DMS114 treated with DMSO at 0.1 percent for 48 hours (cell line): ENCODE data around the gene EMD.
A peak's percentile ranks its signal among the peaks of the same experiment; 100 is the strongest.

ENCODE experiments used
- DNase-seq: peaks from one replicate; lab custom pipeline; 2025; ENCODE audit not compliant: unreplicated experiment; lab: John Stamatoyannopoulos, UW

The EMD gene

DNA sequence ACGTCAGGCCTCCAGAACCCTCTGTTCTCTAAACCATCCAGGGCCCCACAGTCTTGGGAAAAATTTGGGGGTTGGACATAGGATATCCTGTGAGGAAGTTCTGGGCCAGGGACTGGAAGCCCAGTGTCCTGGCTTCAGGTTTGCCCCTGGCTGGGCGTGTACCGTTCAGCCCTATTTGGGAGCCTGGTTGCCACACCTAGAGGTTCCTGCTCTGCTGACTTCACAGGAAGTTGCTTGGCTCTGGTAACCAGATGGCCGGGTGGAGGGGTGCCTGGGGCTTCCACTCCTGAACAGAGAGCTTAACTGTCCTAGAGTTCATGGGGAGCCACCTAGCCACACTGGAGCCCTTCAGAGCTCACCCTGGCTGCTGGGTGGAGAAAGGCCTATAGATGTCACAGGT lies 33.4 kb downstream of the EMD start:
- no peak for DNase-seq

DNA sequence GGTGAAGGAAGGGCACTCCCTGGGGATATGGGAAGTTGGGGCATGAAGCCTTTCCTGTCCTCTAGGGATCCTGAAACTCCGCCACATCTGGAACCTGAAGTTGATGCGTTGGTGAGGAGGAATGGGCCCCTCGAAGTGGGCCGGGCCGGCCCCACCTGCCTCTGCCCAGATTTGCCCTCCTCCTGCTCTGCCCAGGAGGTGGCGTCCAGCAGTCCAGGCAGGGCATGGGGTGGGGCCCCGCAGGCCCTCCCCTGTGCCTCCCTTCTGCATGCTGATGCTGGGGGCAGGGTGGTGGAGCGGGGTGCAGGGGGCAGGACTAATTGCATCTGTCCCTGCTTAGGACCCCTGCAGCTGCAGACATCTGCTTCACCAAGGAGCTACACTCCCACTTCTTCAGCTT lies 34.0 kb downstream of the EMD start:
- DNase-seq = no peak

DNA sequence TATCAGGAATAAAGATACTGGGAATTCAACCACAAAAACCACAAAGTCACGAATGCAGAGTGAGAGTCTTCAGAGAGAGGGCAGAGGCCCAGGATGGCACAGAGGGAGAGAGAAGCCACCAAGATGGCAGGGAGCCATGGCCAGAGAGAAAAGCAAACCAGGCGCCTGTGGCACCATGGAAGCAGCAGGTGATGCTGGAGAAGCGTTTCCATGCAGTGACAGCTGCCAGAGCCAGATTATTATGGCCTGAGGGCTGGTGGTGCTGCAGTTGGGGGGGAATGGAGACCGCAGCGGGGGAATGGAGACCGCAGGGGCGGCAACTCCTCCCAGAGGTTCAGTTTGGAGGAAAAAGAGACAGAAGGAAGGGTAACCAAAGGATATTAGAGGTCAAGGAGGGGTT lies 38.1 kb downstream of the EMD start:
- DNase-seq = no peak

DNA sequence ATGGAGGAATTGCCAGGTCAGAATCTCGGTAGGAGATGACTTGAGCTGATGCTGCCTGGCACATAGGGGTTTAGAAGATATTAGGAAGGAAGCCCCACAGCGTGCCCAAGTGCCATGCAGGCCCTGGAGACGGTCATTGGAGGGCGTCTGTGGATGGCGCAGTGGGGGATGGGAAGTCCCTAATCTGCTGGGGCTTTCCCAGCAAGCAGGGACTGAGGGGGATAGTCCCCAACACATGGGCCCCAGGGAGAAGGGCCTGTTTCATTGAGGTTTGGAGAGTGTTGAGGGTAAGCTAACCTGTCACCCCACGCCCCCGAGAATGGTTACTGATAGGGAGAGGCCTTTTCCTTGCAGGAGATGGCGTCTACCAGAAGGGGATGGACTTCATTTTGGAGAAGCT lies 40.1 kb downstream of the EMD start:
- DNase-seq = no peak

DNA sequence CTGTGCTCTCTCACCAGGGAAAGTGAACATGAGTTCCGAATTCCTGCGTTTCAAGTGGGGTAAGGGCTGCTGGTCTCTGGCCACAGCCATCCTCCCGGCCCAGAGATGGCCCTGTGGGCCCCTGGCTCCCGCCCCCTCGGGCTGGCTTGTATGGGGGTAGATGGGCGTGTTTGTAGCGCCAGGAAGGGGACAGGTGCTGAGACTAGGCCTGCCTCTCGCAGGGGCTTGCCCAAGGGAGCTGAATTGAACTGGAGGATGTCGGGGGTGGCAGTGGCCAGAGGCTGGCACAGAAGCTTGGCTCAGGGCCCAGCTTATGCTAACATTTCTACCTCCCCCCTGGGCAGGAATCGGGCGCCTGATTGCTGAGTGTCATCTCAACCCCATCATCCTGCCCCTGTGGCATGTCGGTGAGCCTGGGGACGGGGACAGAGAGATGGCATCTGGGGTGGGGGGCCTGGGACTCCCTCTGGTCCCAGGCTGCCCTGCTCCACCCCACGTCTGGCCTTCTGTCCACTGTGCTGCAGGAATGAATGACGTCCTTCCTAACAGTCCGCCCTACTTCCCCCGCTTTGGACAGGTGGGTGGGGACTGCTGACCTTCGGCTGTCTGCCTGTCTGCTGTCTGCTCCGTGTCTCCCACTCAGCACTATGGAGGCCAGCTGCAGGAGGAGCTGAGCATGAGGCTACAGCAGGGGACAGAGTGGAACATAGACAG lies 40.8 kb downstream of the EMD start:
- DNase-seq = no peak

DNA sequence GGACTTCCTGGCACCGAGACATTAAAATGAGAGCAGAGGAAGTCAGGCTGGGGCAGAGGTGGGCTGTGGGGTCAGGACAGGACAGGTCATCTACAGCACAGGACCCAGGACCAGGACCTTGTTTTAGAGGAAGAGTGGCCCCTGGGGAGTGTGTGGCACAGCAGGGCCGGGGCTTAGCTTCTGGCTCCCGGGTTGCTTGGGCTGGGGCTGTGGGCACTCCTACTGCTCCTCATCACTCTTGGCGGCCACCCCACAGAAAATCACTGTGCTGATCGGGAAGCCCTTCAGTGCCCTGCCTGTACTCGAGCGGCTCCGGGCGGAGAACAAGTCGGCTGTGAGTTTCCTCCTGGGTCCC lies 41.3 kb downstream of the EMD start:
- no peak for DNase-seq

DNA sequence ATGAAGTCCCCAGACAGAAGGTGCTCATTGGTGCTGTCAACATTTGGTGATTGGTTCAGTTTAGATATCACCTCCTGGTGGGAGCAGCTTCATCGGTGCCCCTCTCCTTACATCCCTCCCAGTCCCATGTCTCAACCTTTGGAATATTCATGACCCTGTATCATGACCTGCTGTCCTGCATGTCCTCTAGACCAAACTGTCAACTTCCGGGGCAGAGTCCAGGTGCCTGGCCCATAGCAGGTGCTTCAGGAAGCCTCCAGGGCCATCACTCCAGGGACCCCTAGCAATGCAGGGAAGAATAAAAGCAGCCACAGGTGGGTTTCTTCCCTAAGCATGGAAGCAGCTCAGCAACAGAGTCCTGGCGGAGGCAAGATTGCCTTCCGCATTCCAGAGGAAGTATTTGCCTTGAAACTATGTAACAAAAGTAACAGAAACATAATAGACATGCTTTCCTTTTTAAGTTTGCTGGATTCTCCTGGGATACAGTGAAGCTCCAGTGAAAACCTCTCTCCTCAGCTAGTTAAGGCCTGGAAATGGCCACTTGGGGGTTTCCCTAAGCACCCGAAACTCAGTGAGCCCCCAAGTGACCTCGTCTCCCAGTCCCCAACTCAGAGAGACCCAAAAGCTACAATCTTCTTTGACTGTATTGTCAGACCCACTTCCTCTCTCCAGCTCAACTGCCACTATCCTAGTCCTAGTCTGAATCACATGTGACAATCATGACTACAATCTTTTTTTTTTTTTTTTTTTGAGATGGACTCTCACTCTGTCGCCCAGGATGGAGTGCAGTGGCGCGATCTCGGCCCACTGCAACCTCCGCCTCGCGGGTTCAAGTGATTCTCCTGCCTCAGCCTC lies 48.0 kb downstream of the EMD start:
- DNase-seq = no peak

DNA sequence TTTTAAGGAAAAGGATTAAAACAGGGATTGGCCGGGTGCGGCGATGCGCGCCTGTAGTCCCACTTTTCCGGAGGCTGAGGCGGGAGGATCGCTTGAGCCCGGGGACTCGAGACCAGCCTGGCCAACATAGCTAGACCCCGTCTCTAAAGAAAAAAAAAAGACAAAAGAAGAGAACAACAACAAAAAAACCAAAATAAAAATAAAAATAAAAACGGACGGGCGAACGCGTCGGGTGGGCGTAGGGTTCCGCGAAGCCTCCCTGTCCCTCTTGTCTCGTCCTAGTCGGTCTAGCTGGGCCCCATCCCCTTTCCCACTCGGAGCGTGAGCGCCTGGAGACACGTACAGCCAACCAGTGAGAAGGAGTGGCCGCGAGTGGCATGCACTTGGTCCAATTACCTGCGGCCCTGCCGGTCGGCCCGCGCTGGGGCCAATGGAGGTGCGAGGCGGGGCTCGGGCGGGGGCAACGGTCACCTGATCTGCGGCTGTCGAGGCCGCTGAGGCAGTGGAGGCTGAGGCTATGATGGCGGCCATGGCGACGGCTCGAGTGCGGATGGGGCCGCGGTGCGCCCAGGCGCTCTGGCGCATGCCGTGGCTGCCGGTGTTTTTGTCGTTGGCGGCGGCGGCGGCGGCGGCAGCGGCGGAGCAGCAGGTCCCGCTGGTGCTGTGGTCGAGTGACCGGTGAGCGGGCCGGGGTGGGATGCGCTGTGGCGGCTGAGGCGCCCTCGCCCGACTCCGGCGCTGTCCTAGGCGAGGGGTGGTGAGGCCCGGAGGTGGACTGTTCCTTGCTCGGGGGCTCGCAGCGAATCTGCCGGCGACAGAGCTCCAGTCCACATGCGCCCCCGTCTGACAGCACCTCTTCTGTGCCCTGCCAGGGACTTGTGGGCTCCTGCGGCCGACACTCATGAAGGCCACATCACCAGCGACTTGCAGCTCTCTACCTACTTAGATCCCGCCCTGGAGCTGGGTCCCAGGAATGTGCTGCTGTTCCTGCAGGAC lies 49.4 kb downstream of the EMD start, which contains the start of gene ATP6AP1:
Gene ATP6AP1 (plus strand): TSS at position 502 of the 996 bp plus-strand sequence. CDS start 16 bp downstream, at position 518.
- peak; percentile 78 for DNase-seq

DNA sequence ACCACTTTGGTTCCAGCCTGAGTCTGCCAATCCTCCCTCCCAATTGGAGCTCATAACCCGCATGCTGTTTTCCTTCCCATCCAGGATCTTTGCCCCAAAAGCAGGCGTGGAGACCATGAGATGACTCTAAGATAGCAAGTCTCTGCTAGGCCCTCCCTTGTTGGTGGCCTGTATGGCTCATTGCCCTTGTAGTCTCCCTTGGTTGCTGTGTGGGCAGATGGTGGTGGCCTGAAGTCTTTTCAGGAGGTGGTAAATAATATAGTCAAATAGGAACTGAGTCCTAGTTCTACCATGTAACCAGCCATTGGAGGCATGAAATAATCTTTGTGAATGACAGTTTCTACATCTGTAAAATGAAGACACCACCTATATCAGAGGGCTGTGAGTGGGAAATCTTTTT lies 50.6 kb downstream of the EMD start:
- no peak for DNase-seq

DNA sequence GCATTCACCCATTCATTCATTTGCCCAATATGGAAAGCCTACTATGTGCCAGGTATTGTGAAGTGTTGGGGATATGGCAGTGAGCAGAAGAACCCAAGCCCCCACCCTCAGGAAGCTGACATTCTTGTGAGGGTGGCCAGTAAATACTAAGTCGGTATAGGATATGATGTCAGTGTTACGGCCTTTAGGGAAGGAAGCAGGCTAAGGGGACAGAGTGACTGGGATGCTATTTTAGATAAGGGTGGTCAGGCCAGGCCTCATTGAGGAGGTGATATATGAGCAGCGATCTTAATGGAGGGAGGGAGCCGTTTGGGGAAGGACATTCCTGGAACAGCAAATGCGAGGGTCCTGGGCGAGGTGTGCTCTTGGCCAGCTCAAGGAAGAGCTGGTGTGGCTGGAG lies 51.4 kb downstream of the EMD start:
- no peak for DNase-seq

DNA sequence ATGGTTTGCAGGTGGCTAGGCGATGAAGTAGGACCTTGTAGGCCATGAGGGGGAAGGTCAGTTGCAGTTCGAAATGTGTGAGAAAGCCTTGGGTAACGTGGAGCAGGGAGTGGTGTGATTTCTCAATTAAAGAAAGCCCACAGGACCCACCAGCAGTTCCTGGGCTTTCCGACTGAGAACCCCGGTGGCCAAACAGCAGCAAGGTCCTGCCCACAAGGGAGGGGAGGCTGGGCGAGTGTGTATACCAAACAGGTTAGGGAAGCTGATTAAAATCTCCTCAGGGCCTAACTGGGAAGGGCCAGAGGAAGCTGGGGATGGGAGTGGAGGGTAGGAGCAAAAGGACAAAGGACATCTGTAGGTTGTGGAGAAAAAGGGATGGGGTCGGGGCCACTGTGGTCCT lies 51.8 kb downstream of the EMD start:
- DNase-seq = no peak
